Left ventricle myocardium superior (tissue), 1 donor: ENCODE measurements around the gene KLHL29. TPM values are rescaled to one million over a fixed set of nuclear protein-coding genes. Genes with fewer than 3 reads are reported as not detected.

Source experiments
- ATAC-seq: fragments of 200-7000 bp; cut with Tn5 transposase; one replicate; pipeline ENCODE4 v1.9.1; 2020; ENCODE audit warnings: mild to moderate bottlenecking, moderate library complexity
- DNase-seq: peaks from one replicate; pipeline ENCODE4 v3.0.0-alpha.2; 2020
- intact Hi-C: fragments of 100-400 bp; cut with micrococcal nuclease; formaldehyde crosslinking; loops from one replicate; pipeline ENCODE4 v1.11.0; 2022
- total RNA-seq: library from RNA; stranded (reverse); fragmentation: NEBNext Ultra II Directional; extraction: Animal tissue kit (Norgen Biotek cat#: 25700); gene quantifications from one replicate; pipeline ENCODE4 v1.2.1, GENCODE V29; 2021
- donor health status: DM: no; HTN: yes; CAD: no; lungs with severe emphysema.

KLHL29 gene
- total RNA-seq, 1 donor from 2014 or later = 0.69 TPM

GRCh38 chr2:23695890-23696751, 311.1 kb downstream of the KLHL29 start:
- no peak for ATAC-seq
- DNase-seq = peak; percentile 26
- intact Hi-C loops = no loop called here

GRCh38 chr2:23696752-23697045, 311.7 kb downstream of the KLHL29 start:
- intact Hi-C loops = no loop called here
- ATAC-seq = no peak
- DNase-seq = no peak

GRCh38 chr2:23697256-23698075, 312.5 kb downstream of the KLHL29 start:
- DNase-seq = no peak
- intact Hi-C loops = no loop called here
- no peak for ATAC-seq

GRCh38 chr2:23698116-23698693, 313.2 kb downstream of the KLHL29 start:
- intact Hi-C loops = no loop called here
- ATAC-seq = no peak
- no peak for DNase-seq

GRCh38 chr2:23698721-23699579, 314.0 kb downstream of the KLHL29 start:
- intact Hi-C loops = no loop called here
- DNase-seq (no peak), ATAC-seq (peak; percentile 35)

GRCh38 chr2:23699580-23699925, 314.6 kb downstream of the KLHL29 start:
- intact Hi-C loops = no loop called here
- DNase-seq (no peak), ATAC-seq (no peak)

- intact Hi-C loops = no loop called here
- no peak for DNase-seq
- no peak for ATAC-seq
Measured at GRCh38 chr2:23700627-23701026, 315.6 kb downstream of the KLHL29 start.

- peak; percentile 10 for DNase-seq
- ATAC-seq = no peak
- intact Hi-C loops = no loop called here
Measured at GRCh38 chr2:23703037-23703582, 318.1 kb downstream of the KLHL29 start.

GRCh38 chr2:23703583-23704385, 318.8 kb downstream of the KLHL29 start:
- ATAC-seq (no peak), DNase-seq (no peak)
- intact Hi-C loops = no loop called here

- no peak for DNase-seq
- ATAC-seq = no peak
- intact Hi-C loops = no loop called here
Measured at GRCh38 chr2:23705771-23706612, 321.0 kb downstream of the KLHL29 start.

GRCh38 chr2:23706613-23707078, 321.7 kb downstream of the KLHL29 start:
- ATAC-seq (no peak), DNase-seq (no peak)

GRCh38 chr2:23707096-23707495, 322.1 kb downstream of the KLHL29 start:
- intact Hi-C loops = no loop called here

More at GRCh38 chr2:23706613-23707078, 321.7 kb downstream of the KLHL29 start:
- intact Hi-C loops = no loop called here

GRCh38 chr2:23708771-23709170, 323.8 kb downstream of the KLHL29 start:
- ATAC-seq = no peak
- intact Hi-C loops = no loop called here
- DNase-seq = no peak

More at GRCh38 chr2:23707096-23707495, 322.1 kb downstream of the KLHL29 start:
- DNase-seq = no peak
- ATAC-seq = no peak

- intact Hi-C loops = no loop called here
- ATAC-seq = no peak
- DNase-seq = no peak
Measured at GRCh38 chr2:23709311-23709710, 324.3 kb downstream of the KLHL29 start.

- ATAC-seq (peak; percentile 84), DNase-seq (peak; percentile 35)
Measured at GRCh38 chr2:23711979-23712755, 327.2 kb downstream of the KLHL29 start.

GRCh38 chr2:23712756-23713151, 327.8 kb downstream of the KLHL29 start:
- ATAC-seq (peak; percentile 15), DNase-seq (no peak)
- intact Hi-C loops = no loop called here

More at GRCh38 chr2:23711979-23712755, 327.2 kb downstream of the KLHL29 start:
- intact Hi-C loops = no loop called here
